Natural killer cell (primary cell): Measurements from ENCODE around the gene AMPD1. TPM values are rescaled to one million over a fixed set of nuclear protein-coding genes. Genes with fewer than 3 reads are reported as not detected.

Source experiments
- ATAC-seq, 3 donors: fragments of 150-1000 bp in 2 of 3; fragments of 200-7000 bp in 1 of 3; cut with Tn5 transposase; 1 replicate in 1 of 3; 2 replicates in 2 of 3; pipeline ENCODE4 v1.10.0; 2021; ENCODE audit warnings: mild to moderate bottlenecking in 2 of 3, moderate library complexity in 2 of 3
- DNase-seq, 2 donors: peaks; one replicate each; pipeline versions ENCODE4 v3.0.0 to v3.0.0-alpha.2; 2013 to 2021; ENCODE audit warnings: mixed read lengths in 1 of 2
- H3K27ac ChIP-seq: one replicate; pipeline ENCODE4 v1.5.1; 2013; ENCODE audit warnings: mild to moderate bottlenecking, low read length
- H3K27me3 ChIP-seq: one replicate; pipeline ENCODE4 v1.6.1; 2013; ENCODE audit warnings: low read length; ENCODE audit not compliant: control insufficient read depth, insufficient read depth
- H3K36me3 ChIP-seq: one replicate; pipeline ENCODE4 v1.6.1; 2013; ENCODE audit warnings: low read length; ENCODE audit not compliant: control insufficient read depth, insufficient read depth
- H3K4me1 ChIP-seq: one replicate; pipeline ENCODE4 v1.6.1; 2013; ENCODE audit warnings: low read length; ENCODE audit not compliant: control insufficient read depth, insufficient read depth
- H3K4me3 ChIP-seq: one replicate; pipeline ENCODE4 v1.5.1; 2013; ENCODE audit warnings: low read length
- H3K9me3 ChIP-seq: one replicate; pipeline ENCODE4 v1.6.1; 2013; ENCODE audit warnings: low read length; ENCODE audit not compliant: control insufficient read depth, insufficient read depth
- H3K27ac Mint-ChIP-seq, 2 donors: one replicate each; pipeline ENCODE4 v1.8.0; 2022; ENCODE audit warnings: mild to moderate bottlenecking in 2 of 2, mixed read lengths in 2 of 2, moderate library complexity in 1 of 2
- H3K27me3 Mint-ChIP-seq, 2 donors: one replicate each; pipeline ENCODE4 v1.8.0; 2022; ENCODE audit warnings: low read depth in 2 of 2, mixed read lengths in 2 of 2
- H3K36me3 Mint-ChIP-seq: one replicate; pipeline ENCODE4 v1.8.0; 2022; ENCODE audit warnings: mixed read lengths
- H3K4me1 Mint-ChIP-seq, 2 donors: one replicate each; pipeline ENCODE4 v1.8.0; 2022; ENCODE audit warnings: mixed read lengths in 2 of 2
- H3K4me3 Mint-ChIP-seq: one replicate; pipeline ENCODE4 v1.8.0; 2022; ENCODE audit warnings: mild to moderate bottlenecking, moderate library complexity, mixed read lengths
- H3K9me3 Mint-ChIP-seq, 2 donors: one replicate each; pipeline ENCODE4 v1.8.0; 2022; ENCODE audit warnings: mixed read lengths in 2 of 2
- WGBS: methylation state at CpG from one replicate; pipeline ENCODE4 v1.1.7; 2013; ENCODE audit warnings: missing lambda C conversion rate; ENCODE audit not compliant: insufficient coverage; 5-methylcytosine and 5-hydroxymethylcytosine counted together
- intact Hi-C: fragments of 100-400 bp; cut with micrococcal nuclease; formaldehyde crosslinking; loops from one replicate; pipeline ENCODE4 v1.14.2; 2022
- total RNA-seq, 4 donors: library from RNA; stranded (reverse); fragments of 120-200 nt in 1 of 4; gene quantifications; one replicate each; pipeline versions ENCODE4 v1.2.3 to v1.2.4, GENCODE V29; 2013 to 2022
- TF ChIP-seq, protein P1 (sequence below): fragments of 200-600 bp; IDR thresholded peaks from one replicate; pipeline ENCODE4 v1.8.0; 2022; ENCODE audit warnings: antibody characterized with exemption

AMPD1 gene
- total RNA-seq, 3 donors from 2014 or later (not counting 1 experiment from before 2014, with no cell fraction given), result not detected

DNA sequence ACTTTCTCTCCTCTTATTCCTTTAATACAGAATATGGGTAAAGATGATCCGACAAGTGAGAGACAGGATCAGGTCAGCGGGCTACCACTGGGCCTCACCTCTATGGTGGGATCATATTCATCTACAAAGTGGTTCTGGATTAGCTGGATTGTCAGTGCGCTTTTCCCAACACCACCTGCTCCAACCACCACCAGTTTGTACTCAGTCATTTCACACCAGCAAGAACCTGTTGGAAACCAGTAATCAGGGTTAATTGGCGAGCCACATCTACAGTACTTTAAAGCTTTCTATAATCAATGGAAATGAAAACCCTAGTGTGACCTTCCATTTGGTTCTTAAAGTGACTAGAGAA lies 20.6 kb upstream of the AMPD1 start:
- no peaks in the 10 kb centered on the region for H3K9me3 ChIP-seq
- TF ChIP-seq, protein P1, sequence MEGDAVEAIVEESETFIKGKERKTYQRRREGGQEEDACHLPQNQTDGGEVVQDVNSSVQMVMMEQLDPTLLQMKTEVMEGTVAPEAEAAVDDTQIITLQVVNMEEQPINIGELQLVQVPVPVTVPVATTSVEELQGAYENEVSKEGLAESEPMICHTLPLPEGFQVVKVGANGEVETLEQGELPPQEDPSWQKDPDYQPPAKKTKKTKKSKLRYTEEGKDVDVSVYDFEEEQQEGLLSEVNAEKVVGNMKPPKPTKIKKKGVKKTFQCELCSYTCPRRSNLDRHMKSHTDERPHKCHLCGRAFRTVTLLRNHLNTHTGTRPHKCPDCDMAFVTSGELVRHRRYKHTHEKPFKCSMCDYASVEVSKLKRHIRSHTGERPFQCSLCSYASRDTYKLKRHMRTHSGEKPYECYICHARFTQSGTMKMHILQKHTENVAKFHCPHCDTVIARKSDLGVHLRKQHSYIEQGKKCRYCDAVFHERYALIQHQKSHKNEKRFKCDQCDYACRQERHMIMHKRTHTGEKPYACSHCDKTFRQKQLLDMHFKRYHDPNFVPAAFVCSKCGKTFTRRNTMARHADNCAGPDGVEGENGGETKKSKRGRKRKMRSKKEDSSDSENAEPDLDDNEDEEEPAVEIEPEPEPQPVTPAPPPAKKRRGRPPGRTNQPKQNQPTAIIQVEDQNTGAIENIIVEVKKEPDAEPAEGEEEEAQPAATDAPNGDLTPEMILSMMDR, result no peak
- H3K36me3 Mint-ChIP-seq, result peaks cover 26% of the 10 kb centered on the region
- DNase-seq, result no peak
- peaks cover 25% of the 10 kb centered on the region in 2 donors for H3K4me1 Mint-ChIP-seq
- ATAC-seq, result no peak
- peak overlapping the region; percentile 97 for H3K4me3 Mint-ChIP-seq
- H3K27ac ChIP-seq, result peak overlapping the region; percentile 96
- H3K9me3 Mint-ChIP-seq, result no peaks in the 10 kb centered on the region
- 49% methylated on average over 2 of the region's 4 CpGs for WGBS
- H3K27ac Mint-ChIP-seq, result peak overlapping the region; percentile 98 to 99
- no peaks in the 10 kb centered on the region for H3K27me3 ChIP-seq
- H3K36me3 ChIP-seq, result peaks cover 61% of the 10 kb centered on the region
- intact Hi-C loops, result loop anchor here (1.0 to 2.0 kb wide), 5 partner anchors 41 to 369 kb away; partner anchors contain the start of genes BCAS2, CSDE1, DENND2C and SIKE1
- peak overlapping the region; percentile 89 for H3K4me3 ChIP-seq
- peaks cover 13% of the 10 kb centered on the region for H3K4me1 ChIP-seq
- H3K27me3 Mint-ChIP-seq, result no peaks in the 10 kb centered on the region

DNA sequence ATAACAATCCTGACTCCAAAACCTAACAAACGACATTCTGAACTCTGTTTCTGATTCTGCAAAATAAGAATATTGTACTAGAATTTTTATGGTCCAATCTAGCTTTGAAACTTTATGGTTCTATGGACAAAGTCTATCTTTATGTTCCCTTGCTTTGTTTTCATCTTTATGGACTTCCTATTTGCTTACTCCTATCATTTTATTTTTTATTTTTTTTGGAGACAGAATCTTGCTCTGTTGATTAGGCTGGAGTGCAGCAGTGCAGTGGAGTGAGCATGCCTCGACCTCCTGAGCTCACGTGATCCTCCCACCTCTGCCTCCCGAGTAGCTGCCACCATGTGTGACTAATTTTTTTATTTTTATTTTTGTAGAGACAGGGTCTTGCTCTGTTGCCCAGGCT lies 17.6 kb upstream of the AMPD1 start:
- no peaks in the 10 kb centered on the region for H3K9me3 ChIP-seq
- no peak overlapping the region for H3K27ac ChIP-seq
- H3K36me3 ChIP-seq, result peaks cover 54% of the 10 kb centered on the region
- H3K27me3 Mint-ChIP-seq, result no peaks in the 10 kb centered on the region
- no peaks in the 10 kb centered on the region for H3K27me3 ChIP-seq
- peak overlapping the region in 1 of 2 donors; percentile 43 for H3K27ac Mint-ChIP-seq
- no peak overlapping the region for H3K4me3 Mint-ChIP-seq
- TF ChIP-seq, protein P1, result no peak
- H3K36me3 Mint-ChIP-seq, result peaks cover under 1% of the 10 kb centered on the region
- DNase-seq (no peak), ATAC-seq (no peak)
- WGBS, result 86% methylated on average over 3 of the region's 4 CpGs
- H3K4me3 ChIP-seq, result no peak overlapping the region
- intact Hi-C loops, result no loop called here
- H3K9me3 Mint-ChIP-seq, result no peaks in the 10 kb centered on the region
- H3K4me1 ChIP-seq, result peaks cover 13% of the 10 kb centered on the region
- peaks cover 25% of the 10 kb centered on the region in 2 donors for H3K4me1 Mint-ChIP-seq

DNA sequence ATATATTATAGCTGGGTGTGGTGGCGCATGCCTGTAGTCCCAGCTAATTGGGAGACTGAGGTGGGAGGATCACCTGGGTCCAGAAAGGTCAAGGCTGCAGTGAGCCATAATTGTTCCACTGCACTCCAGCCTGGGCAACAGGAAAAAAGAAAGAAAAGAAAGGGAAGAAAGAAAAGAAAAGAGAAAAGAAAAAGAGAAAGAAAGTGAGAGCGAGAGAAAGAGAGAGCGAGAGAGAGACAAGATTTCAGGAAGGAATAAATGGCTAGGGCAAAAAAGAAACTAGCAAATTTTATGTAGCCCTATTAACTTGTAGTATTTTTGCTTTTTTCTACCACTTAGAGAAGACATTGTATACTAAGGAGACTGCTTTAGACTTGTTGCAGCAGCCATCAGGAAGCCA lies 15.0 kb upstream of the AMPD1 start:
- intact Hi-C loops, result no loop called here
- Mint-ChIP-seq H3K36me3 (peaks cover 10% of the 10 kb centered on the region), H3K9me3 (no peaks in the 10 kb centered on the region), H3K4me3 (no peak overlapping the region), H3K27ac (no peak overlapping the region), H3K4me1 (peaks cover 8 to 10% of the 10 kb centered on the region in 2 donors), H3K27me3 (no peaks in the 10 kb centered on the region)
- Histone ChIP-seq H3K9me3 (no peaks in the 10 kb centered on the region), H3K27me3 (no peaks in the 10 kb centered on the region), H3K36me3 (peaks cover 66% of the 10 kb centered on the region), H3K27ac (no peak overlapping the region), H3K4me1 (peaks cover 3% of the 10 kb centered on the region), H3K4me3 (no peak overlapping the region)
- ATAC-seq (no peak), DNase-seq (no peak)
- TF ChIP-seq, protein P1, result no peak
- 98% methylated on average over 3 of the region's 3 CpGs for WGBS

DNA sequence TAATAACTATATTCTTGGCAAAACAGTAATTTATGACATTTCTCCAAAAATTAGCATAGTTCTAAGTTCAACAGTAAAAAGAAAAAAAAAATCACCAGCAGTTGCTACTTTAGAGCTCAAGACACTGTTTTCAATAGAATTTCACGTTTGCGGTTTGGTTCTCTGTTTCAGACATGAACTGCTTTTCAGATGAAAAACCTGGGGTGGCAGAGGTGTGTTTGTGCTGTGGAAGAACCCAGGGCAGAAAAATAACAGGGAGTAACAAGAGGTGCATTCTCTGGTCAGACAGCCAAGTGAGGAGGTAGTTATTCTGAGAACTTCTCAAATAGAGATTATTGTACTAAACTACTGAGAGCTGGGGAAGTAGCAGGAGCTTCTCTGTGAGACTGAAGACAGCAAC lies 12.3 kb upstream of the AMPD1 start:
- intact Hi-C loops, result no loop called here
- no peaks in the 10 kb centered on the region for H3K27me3 ChIP-seq
- Mint-ChIP-seq H3K27me3 (no peaks in the 10 kb centered on the region), H3K27ac (peak overlapping the region in 1 of 2 donors; percentile 9), H3K36me3 (peaks cover 10% of the 10 kb centered on the region), H3K9me3 (no peaks in the 10 kb centered on the region), H3K4me1 (no peaks in the 10 kb centered on the region), H3K4me3 (no peak overlapping the region)
- H3K27ac ChIP-seq, result no peak overlapping the region
- H3K4me1 ChIP-seq, result no peaks in the 10 kb centered on the region
- no peak for ATAC-seq
- no peaks in the 10 kb centered on the region for H3K9me3 ChIP-seq
- 92% methylated on average over 2 of the region's 2 CpGs for WGBS
- peaks cover 51% of the 10 kb centered on the region for H3K36me3 ChIP-seq
- no peak for DNase-seq
- TF ChIP-seq, protein P1, result no peak
- no peak overlapping the region for H3K4me3 ChIP-seq
